HCT116 (cell line): ENCODE data around the gene MSI2. TPM values are rescaled to one million over a fixed set of nuclear protein-coding genes. Genes with fewer than 3 reads are reported as not detected.

Experiments used
- ATAC-seq: fragments of 200-7000 bp; cut with Tn5 transposase; 2 replicates; pipeline ENCODE4 v1.9.1; 2020; ENCODE audit warnings: mild to moderate bottlenecking, moderate library complexity
- BruUV-seq: library from RNA; stranded (reverse); fragments of 400-500 nt; replicated peaks from 2 replicates; lab custom pipeline; 2021; lab: Mats Ljungman, UMichigan
- CTCF ChIA-PET: fragments of 300-600 bp; sonication (Branson Sonifier 250); formaldehyde crosslinking; loops from one replicate; lab custom pipeline; 2021; ENCODE audit warnings: antibody characterized with exemption; lab: Charles Lee
- POLR2A ChIA-PET: fragments of 300-600, 350-600 bp; sonication (Branson Sonifier 250); formaldehyde crosslinking; loops from one replicate; lab custom pipeline; 2021; ENCODE audit warnings: antibody characterized with exemption; lab: Charles Lee
- RAD21 ChIA-PET, 2 experiments: fragments of 300-600 bp; sonication (Branson Sonifier 250); formaldehyde crosslinking; loops; one replicate each; lab custom pipeline; 2023; ENCODE audit warnings: low total read pairs in 2 of 2; ENCODE audit not compliant: uncharacterized antibody in 2 of 2, unreplicated experiment in 2 of 2, low non-redundant PET in 1 of 2; lab: Charles Lee
- DNase-seq: peaks from one replicate; pipeline ENCODE4 v3.0.0-alpha.2; 2010; ENCODE audit warnings: low read depth, low spot score
- H2AFZ ChIP-seq: fragments of 200-600 bp; shearing (Covaris generic), sonication (generic); 2 replicates; pipeline ENCODE4 v1.6.1; 2017; ENCODE audit warnings: low read depth, mixed run types, mixed read lengths, antibody characterized with exemption, low read length; ENCODE audit not compliant: poor library complexity, severe bottlenecking
- H3K27ac ChIP-seq: 2 replicates; pipeline ENCODE4 v1.5.1; 2012; ENCODE audit warnings: low read depth, low read length
- H3K27me3 ChIP-seq: fragments of 200-600 bp; sonication (generic); 2 replicates; pipeline ENCODE4 v1.6.1; 2016; ENCODE audit warnings: mixed run types, low read length, mixed read lengths; ENCODE audit not compliant: insufficient read depth
- H3K36me3 ChIP-seq, 2 experiments: fragments of 200-500 bp in 1 of 2; fragments of 200-600 bp in 1 of 2; sonication (Bioruptor generic) in 1 of 2; sonication (generic) in 1 of 2; 2 replicates each; pipeline versions ENCODE4 v1.5.1 to v1.6.1; 2014 to 2016; ENCODE audit warnings: low read length in 2 of 2, inconsistent platforms in 1 of 2, mixed read lengths in 1 of 2, mixed run types in 1 of 2; ENCODE audit not compliant: insufficient read depth in 2 of 2, control insufficient read depth in 1 of 2
- H3K4me1 ChIP-seq, 2 experiments: fragments of 200-600 bp in 1 of 2; sonication (generic) in 1 of 2; 2 replicates each; pipeline versions ENCODE4 v1.5.1 to v1.6.1; 2012 to 2017; ENCODE audit warnings: low read length in 2 of 2, inconsistent platforms in 1 of 2, mild to moderate bottlenecking in 1 of 2, mixed read lengths in 1 of 2, mixed run types in 1 of 2, moderate library complexity in 1 of 2; ENCODE audit not compliant: insufficient read depth in 2 of 2, control insufficient read depth in 1 of 2
- H3K4me2 ChIP-seq: fragments of 200-600 bp; sonication (generic); 2 replicates; pipeline ENCODE4 v1.6.1; 2017; ENCODE audit warnings: mixed run types, low read length, mixed read lengths
- H3K4me3 ChIP-seq, 2 experiments: fragments of 200-600 bp in 1 of 2; sonication (generic) in 1 of 2; replicated peaks in 1 of 2; 2 replicates each; pipeline ENCODE4 v1.5.1; 2011 to 2016; ENCODE audit warnings: low read length in 2 of 2, control low read depth in 1 of 2, low read depth in 1 of 2, mild to moderate bottlenecking in 1 of 2, mixed read lengths in 1 of 2, mixed run types in 1 of 2
- H3K79me2 ChIP-seq: fragments of 200-600 bp; sonication (generic); 2 replicates; pipeline ENCODE4 v1.6.1; 2017; ENCODE audit warnings: mild to moderate bottlenecking, mixed run types, low read length, moderate library complexity, mixed read lengths; ENCODE audit not compliant: insufficient read depth
- H3K9ac ChIP-seq: fragments of 200-600 bp; sonication (generic); 2 replicates; pipeline ENCODE4 v1.6.1; 2016; ENCODE audit warnings: low read length, mixed read lengths
- H3K9me2 ChIP-seq: fragments of 200-600 bp; sonication (generic), shearing (Covaris generic); 2 replicates; pipeline ENCODE4 v1.6.1; 2017; ENCODE audit warnings: mixed run types, mild to moderate bottlenecking, moderate library complexity; ENCODE audit not compliant: insufficient read depth
- H3K9me3 ChIP-seq, 2 experiments: fragments of 200-500 bp in 1 of 2; fragments of 200-600 bp in 1 of 2; sonication (Bioruptor generic) in 1 of 2; sonication (generic) in 1 of 2; 2 replicates each; pipeline ENCODE4 v1.6.1; 2014 to 2017; ENCODE audit warnings: low read length in 2 of 2, mixed read lengths in 2 of 2, inconsistent platforms in 1 of 2, low read depth in 1 of 2, mild to moderate bottlenecking in 1 of 2, mixed run types in 1 of 2, moderate library complexity in 1 of 2; ENCODE audit not compliant: control insufficient read depth in 1 of 2, insufficient read depth in 1 of 2
- H4K20me1 ChIP-seq: fragments of 200-600 bp; sonication (generic), shearing (Covaris generic); 2 replicates; pipeline ENCODE4 v1.6.1; 2017; ENCODE audit warnings: mixed run types, mild to moderate bottlenecking, moderate library complexity; ENCODE audit not compliant: insufficient read depth
- CBX3 ChIP-seq: IDR thresholded peaks from 2 replicates; pipeline ENCODE4 v1.6.1; 2012; ENCODE audit warnings: low read depth
- CEBPB ChIP-seq: IDR thresholded peaks from 2 replicates; pipeline ENCODE4 v1.6.1; 2012; ENCODE audit warnings: low read depth
- ELF1 ChIP-seq: IDR thresholded peaks from 2 replicates; pipeline ENCODE4 v1.6.1; 2012; ENCODE audit warnings: low read depth, borderline replicate concordance
- EZH2 ChIP-seq: fragments of 200-600 bp; sonication (generic); IDR thresholded peaks from 2 replicates; pipeline ENCODE4 v1.6.1; 2017; ENCODE audit warnings: antibody characterized with exemption, mixed run types
- EZH2phosphoT487 ChIP-seq: fragments of 200-600 bp; IDR thresholded peaks from 2 replicates; pipeline ENCODE4 v1.6.1; 2018; ENCODE audit warnings: antibody characterized with exemption, borderline replicate concordance
- FOSL1 ChIP-seq: IDR thresholded peaks from 2 replicates; pipeline ENCODE4 v1.6.1; 2012; ENCODE audit warnings: low read depth
- JUND ChIP-seq: IDR thresholded peaks from 2 replicates; pipeline ENCODE4 v1.6.1; 2012
- POLR2A ChIP-seq: IDR thresholded peaks from 2 replicates; pipeline ENCODE4 v1.7.0; 2011; ENCODE audit warnings: borderline replicate concordance; ENCODE audit not compliant: insufficient read depth, insufficient read length; ENCODE audit errors: extremely low read depth
- POLR2AphosphoS5 ChIP-seq: IDR thresholded peaks from 2 replicates; pipeline ENCODE4 v1.6.1; 2011; ENCODE audit warnings: mild to moderate bottlenecking, low read depth, low read length, moderate library complexity
- SIN3A ChIP-seq: IDR thresholded peaks from 2 replicates; pipeline ENCODE4 v1.6.1; 2012; ENCODE audit warnings: low read depth
- SP1 ChIP-seq: IDR thresholded peaks from 2 replicates; pipeline ENCODE4 v1.6.1; 2012; ENCODE audit warnings: low read depth
- SRF ChIP-seq: IDR thresholded peaks from 2 replicates; pipeline ENCODE4 v1.6.1; 2012; ENCODE audit warnings: low read depth
- TCF7L2 ChIP-seq: IDR thresholded peaks from 2 replicates; pipeline ENCODE4 v1.7.0; 2011; ENCODE audit warnings: borderline replicate concordance, inconsistent platforms; ENCODE audit not compliant: insufficient read depth, insufficient read length; ENCODE audit errors: extremely low read depth
- YY1 ChIP-seq: IDR thresholded peaks from 2 replicates; pipeline ENCODE4 v1.6.1; 2011; ENCODE audit warnings: low read length, low read depth, moderate library complexity, mild to moderate bottlenecking; ENCODE audit not compliant: insufficient replicate concordance; ENCODE audit errors: extremely low read depth
- ZBTB33 ChIP-seq: IDR thresholded peaks from 2 replicates; pipeline ENCODE4 v1.6.1; 2011; ENCODE audit warnings: mild to moderate bottlenecking, low read length, moderate library complexity; ENCODE audit not compliant: insufficient replicate concordance; ENCODE audit errors: extremely low read depth
- intact Hi-C: fragments of 100-400 bp; cut with micrococcal nuclease; formaldehyde crosslinking; loops from 2 replicates; pipeline ENCODE4 v1.10.0; 2022
- total RNA-seq: library from RNA; stranded (reverse); gene quantifications from one replicate; pipeline ENCODE4 v1.2.1, GENCODE V29; 2021; ENCODE audit not compliant: unreplicated experiment
- TF ChIP-seq, protein P1 (sequence below): IDR thresholded peaks from 2 replicates; pipeline ENCODE4 v1.6.1; 2012; ENCODE audit warnings: low read depth
- TF ChIP-seq, protein P2 (sequence below), 3 experiments: fragments of 200-600 bp in 1 of 3; sonication (generic) in 1 of 3; IDR thresholded peaks in 2 of 3; conservative IDR thresholded peaks in 1 of 3; 2 replicates each; pipeline ENCODE4 v1.5.1; 2012 to 2017; ENCODE audit warnings: low read depth in 2 of 3, low read length in 2 of 3, antibody characterized with exemption in 1 of 3, borderline replicate concordance in 1 of 3, control low read depth in 1 of 3, mild to moderate bottlenecking in 1 of 3, mixed read lengths in 1 of 3, mixed run types in 1 of 3, moderate library complexity in 1 of 3; ENCODE audit not compliant: insufficient read depth in 1 of 3

Gene MSI2
- total RNA-seq, 1 experiment from 2014 or later, result 137 TPM

- ChIA-PET RAD21 (no interaction called here), CTCF (no interaction called here), POLR2A (no interaction called here)
- no peaks in the 10 kb centered on the region for H3K27me3 ChIP-seq
- no peaks in the 10 kb centered on the region for H3K9me3 ChIP-seq
- H3K4me2 ChIP-seq, result peak overlapping the region; percentile 12; the same call in 1 of the 2 replicates
- H2AFZ ChIP-seq, result no peak overlapping the region
- intact Hi-C loops, result no loop called here
- DNase-seq (no peak), ATAC-seq (0 out of 2 replicates have a peak, but pooled peaks have one; percentile 10)
- no peaks in the 10 kb centered on the region for H4K20me1 ChIP-seq
- BruUV-seq, result no TSS peak
- TF ChIP-seq ZBTB33, result no peak
- TF ChIP-seq EZH2phosphoT487, result no peak
- no peak for TF ChIP-seq YY1
- TF ChIP-seq CBX3, result no peak
- TF ChIP-seq POLR2A, result no peak
- TF ChIP-seq CEBPB, result no peak
- TF ChIP-seq EZH2, result no peak
- no peak for TF ChIP-seq SRF
- no peak for TF ChIP-seq ELF1
- no peak for TF ChIP-seq POLR2AphosphoS5
- TF ChIP-seq SP1, result no peak
- TF ChIP-seq SIN3A, result no peak
- TF ChIP-seq TCF7L2, result no peak
- TF ChIP-seq, protein P1, sequence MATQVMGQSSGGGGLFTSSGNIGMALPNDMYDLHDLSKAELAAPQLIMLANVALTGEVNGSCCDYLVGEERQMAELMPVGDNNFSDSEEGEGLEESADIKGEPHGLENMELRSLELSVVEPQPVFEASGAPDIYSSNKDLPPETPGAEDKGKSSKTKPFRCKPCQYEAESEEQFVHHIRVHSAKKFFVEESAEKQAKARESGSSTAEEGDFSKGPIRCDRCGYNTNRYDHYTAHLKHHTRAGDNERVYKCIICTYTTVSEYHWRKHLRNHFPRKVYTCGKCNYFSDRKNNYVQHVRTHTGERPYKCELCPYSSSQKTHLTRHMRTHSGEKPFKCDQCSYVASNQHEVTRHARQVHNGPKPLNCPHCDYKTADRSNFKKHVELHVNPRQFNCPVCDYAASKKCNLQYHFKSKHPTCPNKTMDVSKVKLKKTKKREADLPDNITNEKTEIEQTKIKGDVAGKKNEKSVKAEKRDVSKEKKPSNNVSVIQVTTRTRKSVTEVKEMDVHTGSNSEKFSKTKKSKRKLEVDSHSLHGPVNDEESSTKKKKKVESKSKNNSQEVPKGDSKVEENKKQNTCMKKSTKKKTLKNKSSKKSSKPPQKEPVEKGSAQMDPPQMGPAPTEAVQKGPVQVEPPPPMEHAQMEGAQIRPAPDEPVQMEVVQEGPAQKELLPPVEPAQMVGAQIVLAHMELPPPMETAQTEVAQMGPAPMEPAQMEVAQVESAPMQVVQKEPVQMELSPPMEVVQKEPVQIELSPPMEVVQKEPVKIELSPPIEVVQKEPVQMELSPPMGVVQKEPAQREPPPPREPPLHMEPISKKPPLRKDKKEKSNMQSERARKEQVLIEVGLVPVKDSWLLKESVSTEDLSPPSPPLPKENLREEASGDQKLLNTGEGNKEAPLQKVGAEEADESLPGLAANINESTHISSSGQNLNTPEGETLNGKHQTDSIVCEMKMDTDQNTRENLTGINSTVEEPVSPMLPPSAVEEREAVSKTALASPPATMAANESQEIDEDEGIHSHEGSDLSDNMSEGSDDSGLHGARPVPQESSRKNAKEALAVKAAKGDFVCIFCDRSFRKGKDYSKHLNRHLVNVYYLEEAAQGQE, result no peak
- no peak for TF ChIP-seq FOSL1
- TF ChIP-seq JUND, result no peak
- TF ChIP-seq, protein P2, sequence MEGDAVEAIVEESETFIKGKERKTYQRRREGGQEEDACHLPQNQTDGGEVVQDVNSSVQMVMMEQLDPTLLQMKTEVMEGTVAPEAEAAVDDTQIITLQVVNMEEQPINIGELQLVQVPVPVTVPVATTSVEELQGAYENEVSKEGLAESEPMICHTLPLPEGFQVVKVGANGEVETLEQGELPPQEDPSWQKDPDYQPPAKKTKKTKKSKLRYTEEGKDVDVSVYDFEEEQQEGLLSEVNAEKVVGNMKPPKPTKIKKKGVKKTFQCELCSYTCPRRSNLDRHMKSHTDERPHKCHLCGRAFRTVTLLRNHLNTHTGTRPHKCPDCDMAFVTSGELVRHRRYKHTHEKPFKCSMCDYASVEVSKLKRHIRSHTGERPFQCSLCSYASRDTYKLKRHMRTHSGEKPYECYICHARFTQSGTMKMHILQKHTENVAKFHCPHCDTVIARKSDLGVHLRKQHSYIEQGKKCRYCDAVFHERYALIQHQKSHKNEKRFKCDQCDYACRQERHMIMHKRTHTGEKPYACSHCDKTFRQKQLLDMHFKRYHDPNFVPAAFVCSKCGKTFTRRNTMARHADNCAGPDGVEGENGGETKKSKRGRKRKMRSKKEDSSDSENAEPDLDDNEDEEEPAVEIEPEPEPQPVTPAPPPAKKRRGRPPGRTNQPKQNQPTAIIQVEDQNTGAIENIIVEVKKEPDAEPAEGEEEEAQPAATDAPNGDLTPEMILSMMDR (IDR thresholded peaks at IDR 0.05 in 2 of 3, conservative IDR thresholded peaks at IDR 0.05 in 1 of 3; ENCODE audit: borderline replicate concordance in 1 of 3, insufficient read depth in 1 of 3, low read depth in 2 of 3, low read length in 2 of 3), result no peak
- no peaks in the 10 kb centered on the region for H3K9me2 ChIP-seq
- peaks cover 4 to 11% of the 10 kb centered on the region in 2 experiments; a peak in 2 of 4 replicates for H3K4me1 ChIP-seq
- H3K27ac ChIP-seq, result no peak overlapping the region
- H3K36me3 ChIP-seq, result no peaks in the 10 kb centered on the region
- no peaks in the 10 kb centered on the region for H3K79me2 ChIP-seq
- no peak overlapping the region for H3K4me3 ChIP-seq
- no peak overlapping the region for H3K9ac ChIP-seq
Measured at GRCh38 chr17:57557416-57557815, 301.1 kb downstream of the MSI2 start.
